BE2C (cell line): ENCODE results near the gene POM121L2.

ENCODE experiments used
- DNase-seq: peaks from one replicate; pipeline ENCODE4 v3.0.0-alpha.2; 2020
- H3K27me3 ChIP-seq: fragments of 250-450 bp; sonication (Bioruptor Pico); 2 replicates; pipeline ENCODE4 v1.5.1; 2020; ENCODE audit warnings: mild to moderate bottlenecking
- H3K36me3 ChIP-seq: fragments of 250-450 bp; sonication (Bioruptor Pico); 2 replicates; pipeline ENCODE4 v1.5.1; 2020; ENCODE audit warnings: mild to moderate bottlenecking
- H3K4me1 ChIP-seq: fragments of 250-450 bp; sonication (Bioruptor Pico); 2 replicates; pipeline ENCODE4 v1.5.1; 2020
- H3K4me3 ChIP-seq: 2 replicates; pipeline ENCODE4 v1.5.1; 2011; ENCODE audit warnings: low read depth, low read length
- H3K9me3 ChIP-seq: fragments of 250-450 bp; sonication (Bioruptor Pico); 2 replicates; pipeline ENCODE4 v1.5.1; 2020
- CTCF ChIP-seq: IDR thresholded peaks from 2 replicates; pipeline ENCODE4 v1.5.1; 2012; ENCODE audit warnings: mild to moderate bottlenecking, low read depth, low read length

Gene POM121L2

GRCh38 chr6:27260836-27261375 is 51.2 kb downstream of the POM121L2 start:
- no peak for DNase-seq

DNA sequence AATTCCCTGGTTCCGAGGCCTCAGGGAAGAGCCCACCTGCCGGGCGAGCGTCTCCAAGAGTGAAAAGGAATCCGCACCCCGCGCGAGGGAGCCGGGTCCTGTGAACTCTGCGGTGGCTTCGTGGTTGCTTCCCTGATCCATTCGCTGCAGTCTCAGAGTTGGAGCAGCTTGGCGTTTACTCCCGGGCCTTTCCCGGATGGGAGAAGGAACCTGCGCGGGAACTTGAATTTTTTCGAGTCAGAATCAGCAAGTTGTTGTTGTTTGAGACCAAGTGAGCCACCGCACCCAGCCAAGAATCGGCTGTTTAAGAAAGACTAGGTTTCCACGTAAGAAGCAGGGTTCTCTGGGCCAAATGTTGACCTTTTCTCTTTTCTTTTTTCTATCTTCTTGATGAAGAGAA is 51.7 kb downstream of the POM121L2 start:
- no peaks in the 10 kb centered on the region for H3K9me3 ChIP-seq
- no peaks in the 10 kb centered on the region for H3K4me1 ChIP-seq
- H3K4me3 ChIP-seq, result no peak overlapping the region
- no peak for DNase-seq
- peaks cover 58% of the 10 kb centered on the region for H3K27me3 ChIP-seq
- TF ChIP-seq CTCF, result no peak
- no peaks in the 10 kb centered on the region for H3K36me3 ChIP-seq

More at GRCh38 chr6:27260836-27261375, 51.2 kb downstream of the POM121L2 start:
- no peaks in the 10 kb centered on the region for H3K9me3 ChIP-seq
- TF ChIP-seq CTCF, result no peak
- H3K36me3 ChIP-seq, result no peaks in the 10 kb centered on the region
- H3K4me1 ChIP-seq, result no peaks in the 10 kb centered on the region
- H3K4me3 ChIP-seq, result no peak overlapping the region
- H3K27me3 ChIP-seq, result peaks cover 55% of the 10 kb centered on the region
